Neuronal stem cell (in vitro differentiated cells): ENCODE results near the gene SCAF1.
"Not testable (repeated sequence)": the region's sequence is repeated elsewhere in the genome, so short reads cannot be mapped to it uniquely, and the experiment has no call there.

Source experiments
- DNase-seq: peaks from one replicate; pipeline ENCODE4 v3.0.0-alpha.2; 2013; ENCODE audit warnings: low spot score
- H2AFZ ChIP-seq: one replicate; pipeline ENCODE4 v1.6.1; 2013; ENCODE audit warnings: mild to moderate bottlenecking, low read length, inconsistent platforms
- H2AK5ac ChIP-seq: 2 replicates; pipeline ENCODE4 v1.6.1; 2013; ENCODE audit warnings: low read depth, mild to moderate bottlenecking, inconsistent platforms, low read length, moderate library complexity, mixed read lengths
- H2BK120ac ChIP-seq: 2 replicates; pipeline ENCODE4 v1.6.1; 2013; ENCODE audit warnings: low read depth, mild to moderate bottlenecking, inconsistent platforms, low read length, moderate library complexity, mixed read lengths
- H2BK12ac ChIP-seq: one replicate; pipeline ENCODE4 v1.6.1; 2013; ENCODE audit warnings: low read length, inconsistent platforms
- H2BK15ac ChIP-seq: 2 replicates; pipeline ENCODE4 v1.6.1; 2013; ENCODE audit warnings: mild to moderate bottlenecking, low read length, inconsistent platforms, mixed read lengths
- H2BK5ac ChIP-seq: one replicate; pipeline ENCODE4 v1.6.1; 2013; ENCODE audit warnings: inconsistent platforms, mild to moderate bottlenecking, low read length, moderate library complexity
- H3K14ac ChIP-seq: one replicate; pipeline ENCODE4 v1.6.1; 2013; ENCODE audit warnings: low read length, inconsistent platforms
- H3K18ac ChIP-seq: 2 replicates; pipeline ENCODE4 v1.6.1; 2013; ENCODE audit warnings: low read length, inconsistent platforms
- H3K23ac ChIP-seq: 2 replicates; pipeline ENCODE4 v1.6.1; 2013; ENCODE audit warnings: low read depth, mild to moderate bottlenecking, mixed read lengths, low read length, inconsistent platforms; ENCODE audit not compliant: poor library complexity
- H3K27ac ChIP-seq: replicated peaks from 3 replicates; pipeline ENCODE4 v1.5.1; 2013; ENCODE audit warnings: low read length, inconsistent platforms
- H3K27me3 ChIP-seq, 3 experiments: 2 replicates each; pipeline ENCODE4 v1.6.1; 2013; ENCODE audit warnings: low read length in 3 of 3, mild to moderate bottlenecking in 2 of 3, inconsistent platforms in 1 of 3, low read depth in 1 of 3, mixed read lengths in 1 of 3, moderate library complexity in 1 of 3; ENCODE audit not compliant: control insufficient read depth in 3 of 3, insufficient read depth in 3 of 3
- H3K36me3 ChIP-seq, 2 donors: replicated peaks in 1 of 2; 2 replicates each; pipeline ENCODE4 v1.6.1; 2013; ENCODE audit warnings: low read length in 2 of 2; ENCODE audit not compliant: control insufficient read depth in 2 of 2, insufficient read depth in 2 of 2
- H3K4ac ChIP-seq: 2 replicates; pipeline ENCODE4 v1.6.1; 2013; ENCODE audit warnings: inconsistent platforms, mild to moderate bottlenecking, low read length, moderate library complexity
- H3K4me1 ChIP-seq, 2 donors: 1 replicate in 1 of 2; 2 replicates in 1 of 2; pipeline ENCODE4 v1.6.1; 2013; ENCODE audit warnings: low read length in 2 of 2, low read depth in 1 of 2; ENCODE audit not compliant: control insufficient read depth in 2 of 2, insufficient read depth in 1 of 2
- H3K4me2 ChIP-seq: one replicate; pipeline ENCODE4 v1.6.1; 2013; ENCODE audit warnings: mild to moderate bottlenecking, low read length, inconsistent platforms; ENCODE audit not compliant: insufficient read depth, poor library complexity, severe bottlenecking
- H3K4me3 ChIP-seq, 2 donors: 2 replicates each; pipeline ENCODE4 v1.5.1; 2013; ENCODE audit warnings: low read length in 2 of 2, mild to moderate bottlenecking in 2 of 2, inconsistent platforms in 1 of 2, moderate library complexity in 1 of 2
- H3K79me1 ChIP-seq: one replicate; pipeline ENCODE4 v1.6.1; 2013; ENCODE audit warnings: low read depth, mild to moderate bottlenecking, inconsistent platforms, low read length, moderate library complexity
- H3K9ac ChIP-seq: one replicate; pipeline ENCODE4 v1.6.1; 2013; ENCODE audit warnings: mild to moderate bottlenecking, low read depth, low read length, inconsistent platforms; ENCODE audit not compliant: poor library complexity
- H3K9me3 ChIP-seq, 2 donors: replicated peaks in 1 of 2; 2 replicates each; pipeline versions ENCODE3 to v1.6.1; 2013; ENCODE audit warnings: low read length in 2 of 2, mild to moderate bottlenecking in 2 of 2, inconsistent platforms in 1 of 2, low read depth in 1 of 2, mixed read lengths in 1 of 2, moderate library complexity in 1 of 2; ENCODE audit not compliant: control insufficient read depth in 2 of 2, insufficient read depth in 1 of 2
- H4K8ac ChIP-seq: one replicate; pipeline ENCODE4 v1.6.1; 2013; ENCODE audit warnings: low read depth, mild to moderate bottlenecking, inconsistent platforms, low read length, moderate library complexity
- H4K91ac ChIP-seq: one replicate; pipeline ENCODE4 v1.6.1; 2013; ENCODE audit warnings: low read length, low read depth, mild to moderate bottlenecking, inconsistent platforms; ENCODE audit not compliant: poor library complexity
- WGBS, 2 donors: extraction: QIAGEN DNeasy Blood & Tissue Kit; methylation state at CpG; one replicate each; pipeline ENCODE4 v1.1.7; 2013; ENCODE audit warnings: missing lambda C conversion rate in 2 of 2, mixed read lengths in 1 of 2; ENCODE audit not compliant: insufficient read length in 2 of 2, insufficient replicate concordance in 1 of 2; ENCODE audit errors: extremely low coverage in 2 of 2; 5-methylcytosine and 5-hydroxymethylcytosine counted together

Gene SCAF1

DNA sequence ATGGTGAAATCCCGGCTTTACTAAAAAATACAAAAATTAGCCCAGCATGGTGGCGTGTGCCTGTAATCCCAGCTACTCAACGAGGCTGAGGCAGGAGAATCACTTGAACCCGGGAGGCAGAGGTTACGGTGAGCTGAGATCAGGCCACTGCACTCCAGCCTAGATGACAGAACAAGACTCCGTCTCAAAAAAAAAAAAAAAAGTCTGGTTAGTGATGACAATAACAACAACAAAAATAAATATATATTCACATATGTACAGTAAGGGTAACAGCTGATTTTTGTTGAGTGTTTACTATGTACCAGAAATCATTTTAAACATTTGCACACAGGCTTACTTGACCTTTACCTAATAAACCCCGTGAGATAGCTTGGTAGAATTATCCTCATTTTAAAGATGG, 25.1 kb upstream of the SCAF1 start:
- WGBS, 2 donors = no CpG with 5 or more reads among the region's 7 CpGs

DNA sequence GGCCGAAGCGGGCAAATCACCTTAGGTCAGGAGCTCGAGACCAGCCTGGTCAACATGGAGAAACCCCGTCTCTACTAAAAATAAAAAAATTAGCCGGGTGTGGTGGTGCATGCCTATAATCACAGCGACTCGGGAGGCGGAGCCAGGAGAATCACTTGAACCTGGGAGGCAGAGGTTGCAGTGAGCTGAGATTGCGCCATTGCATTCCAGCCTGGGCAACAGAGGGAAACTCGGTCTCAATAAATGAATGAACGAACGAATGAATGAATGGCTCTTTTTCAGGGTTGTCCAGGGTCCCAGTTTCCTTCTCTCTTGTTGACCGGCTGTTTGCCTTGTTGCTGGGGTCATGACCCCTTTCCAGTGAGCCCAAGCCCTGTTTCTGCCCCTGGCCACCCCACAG, 24.1 kb upstream of the SCAF1 start:
- H2BK120ac ChIP-seq, H2BK12ac ChIP-seq, H4K91ac ChIP-seq, H4K8ac ChIP-seq, H3K9ac ChIP-seq, H3K4me2 ChIP-seq, H3K4me1 ChIP-seq, H3K9me3 ChIP-seq, H3K27me3 ChIP-seq, H3K27ac ChIP-seq, H3K4ac ChIP-seq, H3K14ac ChIP-seq, H2BK15ac ChIP-seq, H3K18ac ChIP-seq, H2AK5ac ChIP-seq, H3K4me3 ChIP-seq, H3K23ac ChIP-seq, H2AFZ ChIP-seq, DNase-seq, H2BK5ac ChIP-seq: not testable (repeated sequence)
- WGBS, 2 donors = no CpG with 5 or more reads among the region's 13 CpGs
- peaks cover 57 to 88% of the 10 kb centered on the region in 2 donors for H3K36me3 ChIP-seq
- H3K79me1 ChIP-seq = peaks cover 11% of the 10 kb centered on the region

More for the DNA sequence above, 25.1 kb upstream of the SCAF1 start:
- Histone ChIP-seq H3K9me3 (peaks cover 0 to 2% of the 10 kb centered on the region in 2 donors), H3K27me3 (no peaks in the 10 kb centered on the region), H3K23ac (no peak overlapping the region), H4K91ac (no peak overlapping the region), H2BK15ac (no peak overlapping the region), H3K36me3 (peaks cover 58 to 91% of the 10 kb centered on the region in 2 donors), H2AFZ (no peak overlapping the region), H3K4ac (no peak overlapping the region), H3K27ac (no peak overlapping the region), H2BK5ac (no peak overlapping the region), H3K9ac (no peak overlapping the region), H3K18ac (no peak overlapping the region), H3K79me1 (peaks cover 11% of the 10 kb centered on the region), H4K8ac (no peak overlapping the region), H2AK5ac (no peak overlapping the region), H2BK120ac (no peak overlapping the region), H3K4me3 (no peak overlapping the region), H3K4me1 (no peaks in the 10 kb centered on the region), H2BK12ac (no peak overlapping the region), H3K14ac (no peak overlapping the region), H3K4me2 (no peak overlapping the region)
- DNase-seq = no peak

DNA sequence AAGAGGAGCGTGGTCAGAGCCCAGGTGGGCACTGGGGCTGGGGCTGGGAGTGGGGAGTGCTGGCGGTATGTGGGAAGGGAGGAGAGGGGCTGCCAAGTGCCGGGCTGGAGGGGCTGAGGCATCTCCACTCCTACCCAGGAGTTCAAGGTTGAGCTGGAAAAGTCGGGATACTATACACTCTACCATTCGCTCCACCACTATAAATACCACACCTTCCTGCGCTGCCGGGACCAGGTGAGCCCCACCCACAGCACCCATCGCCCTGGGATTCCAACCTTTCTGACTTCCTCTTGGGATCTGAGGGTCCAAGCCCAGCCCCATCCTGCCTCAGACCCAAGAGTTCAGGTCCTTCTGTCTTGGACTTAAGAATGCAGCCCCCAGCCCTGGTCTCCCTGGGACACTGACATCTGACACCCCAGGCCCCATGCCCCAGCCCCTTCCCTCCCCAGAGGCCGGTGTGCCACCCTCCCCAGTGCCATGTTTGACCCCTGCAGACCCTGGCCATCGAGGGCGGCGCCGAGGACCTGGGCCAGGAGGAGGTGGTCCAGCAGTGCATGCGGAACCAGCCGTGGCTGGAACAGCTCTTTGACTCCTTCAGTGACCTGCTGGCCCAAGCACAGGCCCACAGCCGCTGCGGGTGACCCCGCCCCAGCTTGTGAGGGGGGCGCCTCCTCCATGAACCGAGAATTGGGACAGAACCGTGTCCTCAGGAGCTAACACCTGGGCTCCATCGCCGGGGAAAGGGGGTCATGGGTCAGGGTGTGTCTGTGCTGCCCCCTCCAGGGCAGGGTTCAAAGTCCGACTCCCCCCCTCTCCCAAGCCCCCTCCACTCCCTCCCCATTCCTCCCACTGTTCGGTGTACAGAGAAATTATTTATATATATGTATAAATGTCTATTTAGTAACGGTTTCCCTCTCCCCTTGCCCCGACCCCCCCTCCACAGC, 16.8 kb upstream of the SCAF1 start:
- Histone ChIP-seq H3K27me3 (no peaks in the 10 kb centered on the region), H3K4me3 (no peak overlapping the region), H3K79me1 (peaks cover 6% of the 10 kb centered on the region), H2AFZ (no peak overlapping the region), H2AK5ac (no peak overlapping the region), H4K91ac (no peak overlapping the region), H3K27ac (no peak overlapping the region), H3K4me2 (peak overlapping the region; percentile 18), H3K23ac (no peak overlapping the region), H3K4me1 (no peaks in the 10 kb centered on the region), H3K36me3 (peaks cover 28 to 75% of the 10 kb centered on the region in 2 donors), H3K9ac (no peak overlapping the region), H2BK15ac (no peak overlapping the region), H3K4ac (no peak overlapping the region), H4K8ac (peak overlapping the region; percentile 43), H2BK12ac (no peak overlapping the region), H2BK120ac (no peak overlapping the region), H3K18ac (peak overlapping the region; percentile 17), H3K14ac (no peak overlapping the region), H2BK5ac (no peak overlapping the region), H3K9me3 (no peaks in the 10 kb centered on the region)
- no peak for DNase-seq
- WGBS, 2 donors = no CpG with 5 or more reads among the region's 27 CpGs

DNA sequence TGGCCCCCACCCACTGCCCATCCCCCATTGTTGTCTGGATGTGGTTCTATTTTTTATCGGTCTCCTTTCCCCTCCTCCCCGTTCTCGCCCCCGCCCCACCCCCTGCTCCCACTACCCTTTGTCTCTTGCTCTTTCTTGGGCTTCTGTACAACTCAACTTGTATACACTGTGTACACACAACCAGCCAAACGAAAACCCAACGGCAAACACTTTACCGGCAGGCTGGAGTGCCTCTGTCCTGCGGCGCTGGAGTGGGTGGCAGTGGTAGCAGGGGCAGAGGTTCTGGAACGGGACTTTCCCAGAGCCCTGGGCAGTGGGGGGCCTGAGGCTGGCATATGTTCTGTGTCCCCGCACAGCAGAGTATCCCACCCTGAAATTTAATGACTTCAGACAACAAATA, 15.8 kb upstream of the SCAF1 start:
- H3K27ac ChIP-seq = no peak overlapping the region
- no peaks in the 10 kb centered on the region for H3K9me3 ChIP-seq
- H3K4ac ChIP-seq = no peak overlapping the region
- H4K91ac ChIP-seq = no peak overlapping the region
- no peak overlapping the region for H3K4me2 ChIP-seq
- no peak overlapping the region for H3K14ac ChIP-seq
- no peak overlapping the region for H2BK120ac ChIP-seq
- H3K36me3 ChIP-seq = peaks cover 25 to 77% of the 10 kb centered on the region in 2 donors
- H3K9ac ChIP-seq = no peak overlapping the region
- H2AFZ ChIP-seq = no peak overlapping the region
- no peaks in the 10 kb centered on the region for H3K27me3 ChIP-seq
- H3K4me3 ChIP-seq = no peak overlapping the region
- WGBS, 2 donors = no CpG with 5 or more reads among the region's 11 CpGs
- no peak overlapping the region for H3K23ac ChIP-seq
- H3K79me1 ChIP-seq = peaks cover 4% of the 10 kb centered on the region
- H3K4me1 ChIP-seq = no peaks in the 10 kb centered on the region
- no peak overlapping the region for H2AK5ac ChIP-seq
- no peak overlapping the region for H4K8ac ChIP-seq
- no peak overlapping the region for H3K18ac ChIP-seq
- no peak overlapping the region for H2BK15ac ChIP-seq
- H2BK12ac ChIP-seq = no peak overlapping the region
- DNase-seq = no peak
- no peak overlapping the region for H2BK5ac ChIP-seq
